GM19395 (cell line): ENCODE measurements around the gene TUFM.
A peak's percentile ranks its signal among the peaks of the same experiment; 100 is the strongest.
"Not testable (repeated sequence)": the region's sequence is repeated elsewhere in the genome, so short reads cannot be mapped to it uniquely, and the experiment has no call there.

Experiments used
- ATAC-seq: cut with Tn5 transposase; IDR thresholded peaks from one replicate; pipeline ENCODE4 v1.9.1; 2021; ENCODE audit warnings: mild to moderate bottlenecking, moderate library complexity; ENCODE audit not compliant: unreplicated experiment

The TUFM gene

GRCh38 chr16:28807445-28808120 lies 38.6 kb downstream of the TUFM start:
- ATAC-seq = not testable (repeated sequence)

- ATAC-seq = peak; percentile 68
Measured at GRCh38 chr16:28802235-28803019, 43.7 kb downstream of the TUFM start.
